Head of caudate nucleus (tissue), 42 donors: ENCODE measurements around the gene RBM45.
"Not testable (repeated sequence)": the region's sequence is repeated elsewhere in the genome, so short reads cannot be mapped to it uniquely, and the experiment has no call there.

Experiments
- DNase-seq, 42 donors: peaks; one replicate each; pipeline versions ENCODE4 v3.0.0 to v3.0.0-alpha.2; 2020 to 2021; ENCODE audit warnings: mixed read lengths in 7 of 42
- intact Hi-C: fragments of 100-400 bp; cut with DNase I; formaldehyde crosslinking; loops from one replicate; pipeline ENCODE4 v1.15.0; 2022

Gene RBM45

GRCh38 chr2:178112202-178113152 lies at the start of gene RBM45:
TSS of gene RBM45 (plus strand) at chr2:178112437. CDS start at chr2:178112547, 110 bp downstream.
- peak; percentile 74 to 95 (median 90) for DNase-seq
- intact Hi-C loops, result loop anchor here (5.0 kb wide), 1 partner anchor 300 kb away; no protein-coding TSS in a partner anchor

GRCh38 chr2:178066324-178066723 lies 45.9 kb upstream of the RBM45 start:
- intact Hi-C loops, result no loop called here
- DNase-seq, result no peak

- no peak for DNase-seq
- intact Hi-C loops, result no loop called here
These were observed 45.2 kb upstream of the RBM45 start for GRCh38 chr2:178066890-178067669.

- intact Hi-C loops, result no loop called here
These were observed 43.3 kb upstream of the RBM45 start for GRCh38 chr2:178068823-178069454.

GRCh38 chr2:178069551-178069950 lies 42.7 kb upstream of the RBM45 start:
- intact Hi-C loops, result no loop called here
- no peak for DNase-seq

More at GRCh38 chr2:178068823-178069454, 43.3 kb upstream of the RBM45 start:
- no peak for DNase-seq

GRCh38 chr2:178070824-178071223 lies 41.4 kb upstream of the RBM45 start:
- DNase-seq, result no peak
- intact Hi-C loops, result no loop called here

- no peak for DNase-seq
- intact Hi-C loops, result no loop called here
These were observed 40.2 kb upstream of the RBM45 start for GRCh38 chr2:178072000-178072382.

GRCh38 chr2:178072383-178073301 lies 39.6 kb upstream of the RBM45 start, which contains the start of gene PDE11A:
TSS of gene PDE11A (minus strand) at chr2:178072777. CDS start at chr2:178072437, 340 bp downstream.
- intact Hi-C loops, result no loop called here
- DNase-seq, result peak in 38 of 42 donors; percentile 2 to 52 (median 18)

- DNase-seq, result no peak
- intact Hi-C loops, result no loop called here
These were observed 37.9 kb upstream of the RBM45 start for GRCh38 chr2:178074123-178075005.

- intact Hi-C loops, result no loop called here
- DNase-seq, result no peak
These were observed 37.3 kb upstream of the RBM45 start for GRCh38 chr2:178075006-178075326.

- intact Hi-C loops, result no loop called here
- no peak for DNase-seq
These were observed 36.1 kb upstream of the RBM45 start for GRCh38 chr2:178076130-178076529.

GRCh38 chr2:178079279-178079678 lies 33.0 kb upstream of the RBM45 start:
- DNase-seq, intact Hi-C loops: not testable (repeated sequence)

GRCh38 chr2:178082408-178083045 lies 29.7 kb upstream of the RBM45 start:
- intact Hi-C loops, result no loop called here
- DNase-seq, result no peak

GRCh38 chr2:178084273-178084672 lies 28.0 kb upstream of the RBM45 start:
- intact Hi-C loops, result no loop called here
- DNase-seq, result no peak

- intact Hi-C loops, result no loop called here
- DNase-seq, result no peak
These were observed 23.4 kb upstream of the RBM45 start for GRCh38 chr2:178088774-178089270.

GRCh38 chr2:178093471-178093870 lies 18.8 kb upstream of the RBM45 start:
- DNase-seq, result no peak
- intact Hi-C loops, result no loop called here
